HG03521 (cell line): ENCODE data around the gene MLF2.

Source experiments
- ATAC-seq: cut with Tn5 transposase; IDR thresholded peaks from one replicate; pipeline ENCODE4 v1.9.1; 2021; ENCODE audit warnings: mild to moderate bottlenecking, moderate library complexity; ENCODE audit not compliant: unreplicated experiment

Gene MLF2, protein sequence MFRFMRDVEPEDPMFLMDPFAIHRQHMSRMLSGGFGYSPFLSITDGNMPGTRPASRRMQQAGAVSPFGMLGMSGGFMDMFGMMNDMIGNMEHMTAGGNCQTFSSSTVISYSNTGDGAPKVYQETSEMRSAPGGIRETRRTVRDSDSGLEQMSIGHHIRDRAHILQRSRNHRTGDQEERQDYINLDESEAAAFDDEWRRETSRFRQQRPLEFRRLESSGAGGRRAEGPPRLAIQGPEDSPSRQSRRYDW

DNA sequence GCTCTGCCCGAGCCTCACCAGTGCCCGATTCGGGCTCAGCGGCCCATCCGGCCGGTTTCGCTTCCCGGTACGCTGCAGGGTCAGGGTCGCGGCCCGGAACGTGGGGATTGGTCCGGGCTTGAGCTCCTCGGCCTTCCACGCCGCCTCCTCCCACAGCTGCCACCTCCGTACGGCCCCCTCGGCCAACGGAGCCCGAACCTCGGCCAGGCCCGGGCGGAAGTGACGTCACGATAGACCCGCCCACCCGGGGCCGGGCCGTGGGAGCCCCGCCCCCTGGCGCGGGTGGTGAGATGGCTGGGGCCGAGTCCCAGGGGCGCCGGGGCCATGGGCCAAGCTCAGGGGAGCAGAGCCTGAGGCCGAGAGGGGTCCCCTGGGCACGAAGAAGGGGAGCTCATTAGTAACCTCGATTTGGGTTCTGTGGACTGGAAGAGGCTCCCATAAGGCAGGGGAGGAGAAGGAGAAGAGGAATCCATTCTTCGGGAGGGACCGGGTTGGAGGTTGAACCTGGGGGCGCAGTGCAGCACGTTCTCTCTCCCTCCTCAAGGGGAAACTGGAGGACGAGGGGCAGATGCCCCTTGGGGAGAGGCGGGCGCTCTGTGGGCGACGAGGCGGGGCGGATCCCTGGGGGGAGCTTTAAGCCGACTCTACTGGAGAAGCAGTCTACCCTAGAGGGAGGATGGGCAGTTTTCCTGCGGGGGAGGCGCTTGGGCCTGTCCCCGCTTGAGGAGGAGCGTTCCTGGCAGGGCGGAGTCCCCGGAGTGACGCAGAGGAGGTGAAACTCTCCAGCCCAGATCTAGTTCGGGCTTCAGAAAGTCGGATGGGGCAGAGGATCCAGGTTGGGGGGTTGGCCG lies at the start of gene MLF2:
Gene MLF2 (minus strand): TSS at position 221 of the 851 bp plus-strand sequence. CDS start 807 bp downstream, outside the sequence.
- peak; percentile 87 for ATAC-seq

DNA sequence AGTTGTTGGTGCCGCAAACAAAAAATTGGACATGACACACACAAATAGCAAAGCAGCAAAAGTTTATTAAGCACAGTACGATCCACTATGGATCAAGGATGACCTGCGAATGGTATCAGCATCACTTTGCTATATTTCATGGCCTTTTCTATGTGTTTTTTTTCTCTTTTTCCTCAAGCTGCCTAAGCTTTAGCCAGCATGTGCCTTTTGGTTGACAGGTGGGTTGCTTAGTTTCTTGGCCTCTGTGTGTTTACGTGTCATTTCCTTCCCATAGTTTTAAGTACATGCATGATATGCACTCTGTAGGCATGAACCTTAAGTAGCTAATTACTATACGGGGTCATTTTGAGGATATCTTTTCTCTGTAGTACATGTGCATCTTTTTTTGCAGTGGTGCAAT lies 46.2 kb upstream of the MLF2 start:
- no peak for ATAC-seq

DNA sequence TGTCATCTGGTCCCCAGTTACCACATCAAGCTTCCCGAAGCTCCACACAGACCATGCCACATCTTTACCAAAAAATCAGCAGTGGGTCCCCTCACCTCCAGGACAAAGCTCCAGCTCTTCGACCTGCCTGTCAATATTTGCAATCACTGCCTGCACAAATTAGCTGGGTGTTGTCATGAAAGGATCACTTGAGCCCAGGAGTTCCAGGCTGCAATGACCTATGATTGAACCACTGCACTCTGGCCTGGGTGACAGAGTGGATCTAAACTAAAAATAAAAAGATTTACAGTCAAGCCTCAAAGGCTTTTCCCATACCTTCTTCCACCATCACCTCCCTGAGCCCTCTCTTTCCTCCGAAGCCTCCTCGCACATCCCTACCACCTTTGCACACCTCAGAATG lies 43.6 kb upstream of the MLF2 start:
- no peak for ATAC-seq

DNA sequence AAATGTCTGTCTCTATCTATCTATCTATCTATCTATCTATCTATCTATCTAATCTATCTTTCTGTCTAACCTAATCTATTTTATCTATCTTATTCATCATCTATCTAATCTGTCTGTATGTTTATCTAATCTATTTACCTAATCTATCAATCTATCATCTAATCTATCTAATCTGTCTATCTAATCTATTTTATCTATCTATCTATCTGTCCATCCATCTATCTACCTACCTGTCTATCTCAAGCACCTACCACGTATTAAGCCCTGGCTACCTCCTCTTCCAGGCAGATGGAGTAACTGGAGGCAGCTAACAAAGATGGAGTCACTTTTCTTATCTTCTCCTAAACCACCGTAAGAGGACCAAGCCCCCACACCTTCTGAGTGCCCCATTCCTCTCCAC lies 42.1 kb upstream of the MLF2 start:
- no peak for ATAC-seq

DNA sequence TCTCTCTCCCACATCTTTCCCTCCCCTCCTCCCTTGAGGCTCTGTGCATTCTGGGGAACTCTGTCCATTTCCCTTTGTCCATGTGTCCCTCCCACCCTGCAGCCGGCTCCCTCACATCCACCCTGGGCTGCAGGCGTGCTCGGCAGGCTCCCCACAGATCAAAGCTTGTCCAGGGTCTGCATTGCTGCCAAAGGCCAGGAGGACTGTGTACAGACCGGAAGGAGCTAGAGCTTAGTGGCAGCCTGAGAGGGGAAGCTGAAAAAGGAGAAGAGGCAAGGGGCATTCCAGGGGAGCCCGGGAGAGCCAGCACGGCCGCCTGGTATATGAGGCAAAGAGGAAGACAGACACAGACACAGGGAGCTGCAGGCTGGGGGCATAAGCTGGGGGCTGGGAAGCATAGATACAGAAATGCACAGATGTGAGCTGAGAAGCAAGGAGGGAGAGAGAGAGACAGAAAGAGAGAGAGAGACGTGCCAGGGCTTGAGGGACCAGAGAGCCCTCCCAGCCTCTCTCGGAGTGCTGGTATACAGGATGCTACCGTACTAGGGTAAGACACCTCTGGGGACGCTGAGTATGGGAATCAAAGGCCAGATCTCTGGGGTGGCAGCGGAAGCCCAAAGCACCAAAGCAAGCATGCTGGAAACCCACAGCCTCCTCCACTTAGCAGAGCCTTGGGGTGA lies 39.7 kb upstream of the MLF2 start:
- no peak for ATAC-seq

DNA sequence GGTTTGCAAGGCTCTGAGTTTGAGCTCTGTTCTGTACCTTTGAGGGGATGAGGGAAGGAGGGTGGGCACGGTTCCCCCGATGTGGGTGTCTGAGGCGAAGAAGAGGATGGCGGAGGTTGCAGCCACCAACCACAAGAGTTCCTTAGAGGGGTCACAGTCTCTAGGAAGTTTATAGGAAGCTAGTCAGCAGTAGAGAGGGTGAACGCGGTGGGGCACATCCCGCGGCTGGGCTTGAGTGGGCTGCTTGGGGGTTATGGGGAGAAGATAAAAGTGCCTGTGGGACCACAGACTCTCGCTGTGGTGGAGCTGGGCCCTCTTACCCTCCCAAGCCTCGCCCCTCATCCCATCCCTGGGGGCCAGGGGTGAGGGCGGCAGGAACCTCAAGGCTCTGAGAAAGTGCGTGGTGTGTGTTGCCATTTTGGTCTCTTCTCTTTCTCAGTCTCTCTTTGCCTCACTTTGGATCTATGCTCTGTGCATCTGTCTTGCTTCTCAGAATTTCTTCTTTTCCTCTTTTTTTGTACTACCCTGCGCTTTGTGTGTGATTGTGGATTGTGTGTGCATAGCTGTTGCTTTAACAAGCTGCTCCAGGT lies 39.1 kb upstream of the MLF2 start:
- no peak for ATAC-seq

DNA sequence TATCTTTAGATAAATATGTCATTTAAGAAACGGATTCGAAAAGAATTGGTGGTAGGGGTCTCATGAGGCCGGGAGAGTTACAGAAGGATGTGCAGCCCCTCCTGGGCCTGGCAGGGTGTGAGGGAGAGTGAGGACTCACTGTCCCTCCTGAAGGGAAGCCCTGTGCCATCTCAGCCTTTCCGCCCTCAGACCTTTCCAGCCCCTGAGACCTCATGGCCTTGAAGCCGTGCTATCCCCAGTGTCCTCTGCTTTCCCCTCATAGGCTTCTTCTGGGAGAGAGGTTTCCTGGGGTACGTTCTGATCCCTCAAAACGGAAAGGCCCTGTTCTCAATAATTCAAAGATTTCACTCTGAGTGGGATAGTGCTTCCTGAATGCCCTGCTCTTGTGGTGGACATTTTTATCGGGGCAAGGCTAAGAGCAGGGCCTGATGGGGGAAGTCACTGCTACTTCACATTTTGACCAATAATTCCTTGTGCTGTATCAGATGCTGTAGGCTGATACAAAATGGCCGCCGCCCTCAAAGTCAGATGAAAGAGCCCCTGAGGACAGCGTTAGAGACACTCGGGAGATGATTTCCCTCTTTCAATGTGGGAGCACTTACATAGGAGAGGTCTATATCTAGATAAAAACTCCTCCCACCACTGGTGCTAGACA lies 37.7 kb upstream of the MLF2 start:
- no peak for ATAC-seq

DNA sequence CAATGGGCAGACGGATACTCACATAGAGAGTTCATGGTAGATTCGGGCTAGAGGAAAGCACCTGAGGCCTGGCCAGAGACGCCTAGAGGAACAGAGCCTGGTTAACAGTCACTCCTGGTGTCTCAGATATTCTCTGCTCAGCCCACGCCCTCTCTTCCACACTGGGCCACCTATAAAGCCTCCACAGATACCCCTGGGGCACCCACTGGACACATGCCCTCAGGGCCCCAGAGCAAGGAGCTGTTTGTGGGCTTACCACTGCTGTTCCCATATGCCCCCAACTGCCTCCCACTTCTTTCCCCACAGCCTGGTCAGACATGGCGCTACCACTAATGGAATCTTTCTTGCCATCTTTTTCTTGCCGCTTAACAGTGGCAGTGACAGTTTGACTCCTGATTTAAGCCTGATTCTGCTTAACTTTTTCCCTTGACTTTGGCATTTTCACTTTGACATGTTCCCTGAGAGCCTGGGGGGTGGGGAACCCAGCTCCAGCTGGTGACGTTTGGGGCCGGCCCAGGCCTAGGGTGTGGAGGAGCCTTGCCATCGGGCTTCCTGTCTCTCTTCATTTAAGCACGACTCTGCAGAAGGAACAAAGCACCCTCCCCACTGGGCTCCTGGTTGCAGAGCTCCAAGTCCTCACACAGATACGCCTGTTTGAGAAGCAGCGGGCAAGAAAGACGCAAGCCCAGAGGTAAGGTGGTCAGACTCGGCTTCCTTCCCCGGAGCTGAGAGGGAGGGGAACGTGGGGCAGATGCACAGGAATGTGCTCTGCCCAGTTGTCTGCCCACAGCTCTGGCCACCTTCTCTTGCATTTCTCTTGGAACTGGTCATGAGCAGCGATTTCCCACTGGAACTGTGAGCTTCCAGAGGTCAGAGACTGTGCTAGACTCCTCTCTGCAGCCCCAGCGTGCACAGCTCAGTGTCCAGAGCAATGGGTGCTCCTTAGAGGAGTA lies 36.3 kb upstream of the MLF2 start, which contains the start of gene CD4:
Gene CD4 (plus strand): TSS at position 557 of the 953 bp plus-strand sequence. CDS start 10,611 bp downstream, outside the sequence.
- ATAC-seq, result no peak

DNA sequence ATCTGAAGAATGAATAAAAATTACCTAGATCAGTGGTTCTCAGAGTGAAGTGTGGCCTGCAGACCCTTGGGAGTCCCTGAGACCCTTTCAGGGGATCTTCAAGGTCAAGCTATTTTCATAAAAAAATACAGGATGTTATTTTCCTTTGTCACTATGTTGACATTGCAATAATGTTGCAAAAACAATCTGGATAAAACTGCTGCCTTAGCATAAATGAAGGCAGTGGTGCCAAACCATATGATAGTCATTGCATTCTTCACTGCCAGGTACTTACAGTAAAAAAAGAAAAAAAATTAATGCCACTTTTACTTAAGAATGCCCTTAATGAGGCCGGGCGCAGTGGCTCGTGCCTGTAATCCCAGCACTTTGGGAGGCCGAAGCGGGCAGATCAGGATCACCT lies 34.4 kb upstream of the MLF2 start:
- ATAC-seq, result no peak

DNA sequence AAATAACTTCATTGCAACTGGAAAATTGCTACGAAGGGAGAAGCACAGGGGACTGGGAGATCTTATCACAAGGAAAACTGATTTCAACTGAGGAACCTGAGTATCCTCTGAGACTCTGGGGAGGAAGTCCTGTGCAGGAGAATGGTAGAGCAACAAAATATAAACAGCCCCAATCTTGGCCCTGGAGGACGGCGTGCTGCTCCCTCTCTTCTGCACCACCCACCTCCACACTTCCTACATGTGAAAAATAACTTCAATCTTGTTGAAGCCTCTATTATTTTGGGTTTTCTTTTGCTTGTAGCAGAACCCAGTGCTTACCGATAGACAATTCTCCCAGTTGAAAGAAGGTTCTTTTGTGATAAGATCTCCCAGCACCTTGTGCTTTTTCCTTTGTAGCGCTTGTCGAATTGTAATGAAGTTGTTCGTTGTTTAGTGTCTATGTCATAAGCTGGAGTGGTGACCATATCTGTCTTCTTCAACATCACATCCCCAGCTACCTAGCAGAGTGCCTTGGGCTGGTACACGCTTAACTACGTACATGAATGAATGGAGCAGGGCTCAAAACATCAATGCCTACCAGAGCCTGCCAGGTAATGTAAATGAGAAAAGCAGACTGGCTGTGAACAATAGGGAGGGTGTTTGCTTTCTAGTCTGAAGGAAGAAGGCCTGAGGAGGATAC lies 33.6 kb upstream of the MLF2 start:
- ATAC-seq, result no peak

DNA sequence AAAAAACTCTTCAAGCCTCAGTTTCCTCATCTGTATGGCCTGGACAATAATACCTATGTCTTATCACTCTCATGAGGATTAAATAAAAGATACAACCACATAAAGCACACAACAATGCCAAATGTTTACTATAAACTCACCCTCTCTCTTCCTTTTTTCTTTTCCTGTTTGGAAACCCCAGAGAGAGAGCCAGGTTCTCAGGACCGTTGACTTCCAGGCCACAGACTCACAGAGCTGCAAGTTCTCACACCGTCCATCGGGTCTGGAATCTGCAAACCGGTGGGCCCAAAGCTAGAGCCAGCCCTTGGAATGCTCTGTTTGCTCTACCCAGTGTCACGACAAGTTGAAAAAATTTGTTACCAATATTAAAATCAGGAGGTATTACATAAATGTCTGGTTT lies 31.8 kb upstream of the MLF2 start:
- no peak for ATAC-seq

DNA sequence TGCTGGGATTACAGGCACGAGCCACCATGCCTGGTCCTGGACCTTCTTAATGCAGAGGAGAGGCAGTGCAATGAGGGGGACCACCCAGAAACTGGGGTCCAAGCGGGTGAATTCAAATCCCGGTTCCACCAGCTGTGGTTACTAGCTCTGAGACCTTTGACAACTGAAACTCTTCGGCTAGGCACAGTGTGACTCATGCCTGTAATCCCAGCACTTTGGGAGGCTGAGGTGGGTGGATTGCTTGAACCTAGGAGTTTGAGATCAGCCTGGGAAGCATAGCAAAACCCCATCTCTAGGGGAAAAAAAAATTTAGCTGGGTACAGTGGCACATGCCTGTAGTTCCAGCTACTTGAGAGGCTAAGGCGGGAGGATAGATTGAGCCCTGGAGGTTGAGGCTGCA lies 31.4 kb upstream of the MLF2 start:
- no peak for ATAC-seq

DNA sequence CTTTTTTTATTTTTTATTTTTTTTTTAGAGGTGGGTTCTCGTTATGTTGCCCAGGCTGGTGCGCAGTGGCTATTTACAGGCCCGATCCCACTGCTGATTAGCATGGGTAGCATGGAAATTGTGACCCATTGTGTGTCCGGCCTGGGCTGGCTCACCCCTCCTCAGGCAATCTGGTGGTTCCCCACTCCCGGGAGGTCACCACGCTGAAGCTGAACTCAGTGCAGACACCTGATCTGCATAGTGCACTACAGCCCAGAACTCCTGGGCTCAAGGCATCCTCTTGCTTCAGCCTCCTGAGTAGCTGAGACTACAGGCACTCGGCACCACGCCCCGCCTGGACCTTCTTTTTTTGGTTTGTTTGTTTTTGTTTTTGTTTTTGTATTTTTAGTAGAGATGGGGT lies 30.9 kb upstream of the MLF2 start:
- no peak for ATAC-seq

DNA sequence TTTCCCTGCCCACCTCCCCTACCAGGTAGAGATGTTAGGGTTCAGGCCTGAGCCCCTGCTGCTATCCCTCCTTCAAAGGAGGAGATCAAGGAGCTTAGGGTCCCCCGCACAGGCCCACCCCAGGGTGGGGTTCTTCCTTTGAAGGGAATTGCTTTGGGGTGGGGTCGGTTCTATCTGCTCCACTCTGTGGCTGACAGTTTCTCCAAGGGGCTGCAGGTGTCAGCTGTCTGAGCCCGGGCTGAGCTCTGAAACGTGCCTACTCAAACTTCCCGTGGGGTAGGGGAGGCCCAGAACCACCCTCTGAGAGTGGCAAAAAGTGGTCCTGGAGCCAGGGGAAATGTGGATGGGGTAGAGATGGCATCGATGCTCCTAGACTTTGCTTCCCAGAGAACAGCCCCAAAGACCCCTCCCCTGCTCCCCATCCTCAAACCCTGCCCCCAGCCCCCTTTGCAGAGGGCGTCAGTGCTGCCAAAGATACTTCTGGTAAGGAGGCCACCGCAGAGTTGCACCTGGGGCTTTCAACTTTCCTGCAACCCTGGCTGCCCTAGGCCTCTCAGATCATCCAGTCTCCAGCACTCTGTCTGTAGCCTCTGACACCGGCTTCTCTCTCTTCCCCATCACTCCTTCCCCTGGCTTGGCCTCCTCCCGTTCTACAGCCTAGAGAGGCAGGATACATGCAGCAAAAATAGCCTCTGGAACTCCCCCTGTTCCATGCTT lies 30.1 kb upstream of the MLF2 start:
- no peak for ATAC-seq

DNA sequence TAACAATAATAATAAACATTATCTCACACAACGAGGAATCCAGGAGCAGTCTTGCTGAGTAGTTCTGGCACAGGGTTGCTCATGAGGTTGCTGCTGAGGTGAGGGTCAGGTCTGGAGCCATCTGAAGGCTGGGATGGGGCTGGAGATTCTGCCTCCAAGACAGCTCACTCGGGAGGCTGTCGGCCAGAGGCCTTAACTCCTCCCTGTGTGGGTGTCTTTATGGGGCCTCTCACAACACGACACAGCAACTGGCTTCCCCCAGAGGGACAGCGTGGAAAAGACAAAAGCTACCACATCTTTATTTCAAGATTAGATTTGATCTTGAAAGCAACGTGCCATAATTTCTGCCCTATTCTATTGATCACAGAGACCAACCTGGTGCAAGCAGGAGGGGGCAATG lies 29.2 kb upstream of the MLF2 start:
- no peak for ATAC-seq

DNA sequence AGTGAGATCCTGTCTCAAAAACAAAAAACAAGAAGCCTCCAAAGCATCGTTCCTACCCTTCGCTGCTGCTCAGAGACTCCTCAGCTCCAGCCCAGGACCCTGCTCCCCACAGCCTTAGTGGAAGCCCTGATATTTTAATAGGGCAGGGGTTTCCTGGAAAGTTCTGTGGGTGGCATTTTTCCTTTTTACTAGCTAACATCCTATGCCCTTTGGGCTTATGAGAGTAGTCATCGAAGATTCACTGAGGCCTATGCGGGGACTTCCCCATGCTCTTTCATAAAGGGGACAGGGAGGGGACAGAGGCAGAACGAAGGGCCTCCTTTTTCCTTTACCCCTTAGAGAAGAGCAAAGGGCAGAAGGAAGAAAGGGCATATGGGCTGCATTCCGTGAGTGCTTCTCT lies 27.6 kb upstream of the MLF2 start:
- ATAC-seq, result no peak

DNA sequence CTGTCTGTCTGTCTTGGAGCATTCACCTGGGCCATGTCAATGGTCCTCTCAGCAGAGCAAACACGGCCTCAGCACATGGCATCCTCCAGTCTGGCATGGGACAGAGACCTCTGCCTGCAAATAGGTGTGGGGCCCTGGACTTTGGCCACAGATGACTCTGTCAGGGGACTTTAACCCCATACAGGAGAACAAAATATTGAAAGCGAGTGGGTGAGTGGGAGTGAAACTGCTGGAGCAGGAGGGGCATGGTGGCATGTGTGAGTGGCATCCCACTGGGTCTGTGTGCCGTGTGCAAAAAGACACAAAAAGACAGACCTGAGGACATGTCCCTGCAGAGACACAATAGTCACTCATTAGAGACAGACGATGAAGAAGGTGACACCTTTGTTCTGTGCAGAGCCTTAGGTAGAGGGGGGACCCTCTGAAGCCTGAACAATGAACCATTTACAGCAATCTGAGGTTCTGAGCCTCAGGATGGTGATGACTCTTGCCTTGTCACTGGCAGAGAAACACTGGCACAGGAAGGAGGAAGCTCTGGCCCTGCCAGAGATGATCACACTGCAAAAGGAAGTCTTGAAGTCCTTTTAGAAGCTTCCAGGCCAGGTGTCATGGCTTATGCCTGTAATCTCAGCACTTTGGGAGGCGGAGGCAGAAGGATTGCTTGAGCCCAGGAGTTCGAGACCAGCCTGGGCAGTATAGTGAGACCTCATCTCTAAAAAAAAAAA lies 26.9 kb upstream of the MLF2 start:
- no peak for ATAC-seq
